22Rv1 (cell line): ENCODE data around the gene QPCTL.

Experiments used
- CTCF ChIP-seq: fragments of 450-650 bp; IDR thresholded peaks from 2 replicates; pipeline ENCODE4 v1.5.1; 2017; ENCODE audit warnings: mild to moderate bottlenecking
- ZFX ChIP-seq: fragments of 450-650 bp; IDR thresholded peaks from 2 replicates; pipeline ENCODE4 v1.6.1; 2017; ENCODE audit warnings: antibody characterized with exemption, borderline replicate concordance

- TF ChIP-seq CTCF, result peak; percentile 18; the same call in 1 of the 2 replicates
- no peak for TF ChIP-seq ZFX
These were observed 24.9 kb downstream of the QPCTL start for GRCh38 chr19:45717131-45717982.
